K562 (cell line): Measurements from ENCODE around the gene SFSWAP. TPM values are rescaled to one million over a fixed set of nuclear protein-coding genes. Genes with fewer than 3 reads are reported as not detected.

Experiments
- ATAC-seq: fragments of 200-7000 bp; cut with Tn5 transposase; 3 replicates; pipeline ENCODE4 v1.9.1; 2020; ENCODE audit warnings: moderate library complexity
- BruUV-seq: library from RNA; stranded (reverse); fragments of 400-500 nt; replicated peaks from 2 replicates; lab custom pipeline; 2021; lab: Mats Ljungman, UMichigan
- CTCF ChIA-PET: fragments of 300-600 bp; formaldehyde crosslinking; extraction: SDS; loops from one replicate; lab custom pipeline; 2021; ENCODE audit warnings: low intra/inter-chr PET ratio; lab: Yijun Ruan, JAX
- POLR2A ChIA-PET: fragments of 300-600, 350-650 bp; sonication (Branson Sonifier 250); formaldehyde crosslinking; extraction: SDS; loops from one replicate; lab custom pipeline; 2021; ENCODE audit warnings: antibody characterized with exemption, inconsistent platforms; lab: Yijun Ruan, JAX
- DNase-seq, 4 experiments: peaks; one replicate each; pipeline versions ENCODE4 v3.0.0 to v3.0.0-alpha.2; 2011 to 2018; ENCODE audit warnings: low spot score in 3 of 4, mixed read lengths in 3 of 4; ENCODE audit errors: extremely low read depth in 1 of 4
- FAIRE-seq: peaks from 2 replicates; lab custom pipeline; 2011; peaks lifted over from hg19 to GRCh38; lab: Jason Lieb, UNC
- H2AFZ ChIP-seq: 2 replicates; pipeline ENCODE4 v1.6.0; 2011; ENCODE audit warnings: low read depth, low read length, control low read depth, inconsistent platforms
- H3K27ac ChIP-seq: fragments of 200-600 bp; 3 replicates; pipeline ENCODE4 v1.8.0; 2011; ENCODE audit warnings: low read depth, mild to moderate bottlenecking, control low read depth, inconsistent platforms, low read length, moderate library complexity, mixed read lengths; ENCODE audit errors: extremely low read depth
- H3K27me3 ChIP-seq, 2 experiments: fragments of 300-600 bp in 1 of 2; 2 replicates in 1 of 2; 3 replicates in 1 of 2; pipeline versions ENCODE4 v1.6.0 to v1.8.0; 2011; ENCODE audit warnings: inconsistent platforms in 2 of 2, low read length in 2 of 2, mild to moderate bottlenecking in 1 of 2, mixed read lengths in 1 of 2, moderate library complexity in 1 of 2; ENCODE audit not compliant: control insufficient read depth in 2 of 2, insufficient read depth in 2 of 2
- H3K36me3 ChIP-seq: fragments of 300-600 bp; 3 replicates; pipeline ENCODE4 v1.8.0; 2011; ENCODE audit warnings: mild to moderate bottlenecking, low read length, inconsistent platforms; ENCODE audit not compliant: control insufficient read depth, insufficient read depth
- H3K4me1 ChIP-seq, 2 experiments: fragments of 200-600 bp in 1 of 2; replicated peaks in 1 of 2; 2 replicates in 1 of 2; 3 replicates in 1 of 2; pipeline versions ENCODE4 v1.5.1 to v1.8.0; 2011; ENCODE audit warnings: inconsistent platforms in 2 of 2, low read length in 2 of 2, mild to moderate bottlenecking in 1 of 2, mixed read lengths in 1 of 2, moderate library complexity in 1 of 2; ENCODE audit not compliant: control insufficient read depth in 2 of 2, insufficient read depth in 2 of 2
- H3K4me2 ChIP-seq: 2 replicates; pipeline ENCODE4 v1.6.1; 2011; ENCODE audit warnings: low read length, control low read depth, inconsistent platforms, mixed read lengths; ENCODE audit not compliant: insufficient read depth
- H3K4me3 ChIP-seq: fragments of 200-600 bp; sonication (generic), shearing (Covaris generic); 2 replicates; pipeline ENCODE4 v1.5.1; 2016; ENCODE audit warnings: control low read depth, inconsistent platforms
- H3K79me2 ChIP-seq: fragments of 200-600 bp; 3 replicates; pipeline ENCODE4 v1.8.0; 2011; ENCODE audit warnings: low read length, inconsistent platforms; ENCODE audit not compliant: control insufficient read depth, insufficient read depth
- H3K9ac ChIP-seq, 2 experiments: 2 replicates each; pipeline versions ENCODE4 v1.6.0 to v1.6.1; 2011; ENCODE audit warnings: low read depth in 2 of 2, low read length in 2 of 2, control low read depth in 1 of 2, inconsistent platforms in 1 of 2, mild to moderate bottlenecking in 1 of 2, mixed read lengths in 1 of 2; ENCODE audit not compliant: insufficient read depth in 1 of 2
- H3K9me1 ChIP-seq: one replicate; pipeline ENCODE4 v1.6.0; 2011; ENCODE audit warnings: inconsistent platforms, mild to moderate bottlenecking, low read length, moderate library complexity; ENCODE audit not compliant: control insufficient read depth, insufficient read depth
- H3K9me3 ChIP-seq: replicated peaks from 2 replicates; pipeline ENCODE4 v1.5.1; 2011; ENCODE audit warnings: low read depth, low read length, inconsistent platforms; ENCODE audit not compliant: control insufficient read depth, insufficient read depth
- H4K20me1 ChIP-seq: replicated peaks from 2 replicates; pipeline ENCODE4 v1.6.1; 2011; ENCODE audit warnings: low read length, inconsistent platforms, mixed read lengths; ENCODE audit not compliant: control insufficient read depth, insufficient read depth
- ARNT ChIP-seq, 2 experiments: fragments of 450-650 bp; IDR thresholded peaks; 2 replicates each; pipeline ENCODE4 v1.6.1; 2016; ENCODE audit warnings: mild to moderate bottlenecking in 1 of 2
- LEF1 ChIP-seq: fragments of 450-650 bp; IDR thresholded peaks from 2 replicates; pipeline ENCODE4 v1.6.1; 2016; ENCODE audit warnings: mild to moderate bottlenecking
- RBM14 ChIP-seq: fragments of 200-400 bp; formaldehyde crosslinking; IDR thresholded peaks from 2 replicates; pipeline ENCODE4 v1.6.1; 2018; ENCODE audit warnings: low read depth, mild to moderate bottlenecking, low read length, moderate library complexity, borderline replicate concordance; ENCODE audit not compliant: insufficient read depth
- WGBS: fragments of 100-300 bp; shearing (Covaris generic); methylation state at CpG from one replicate; pipeline ENCODE4 v1.1.6; 2016; ENCODE audit warnings: low coverage, mixed read lengths; ENCODE audit not compliant: insufficient coverage; ENCODE audit errors: missing lambda C conversion rate; 5-methylcytosine and 5-hydroxymethylcytosine counted together
- in situ Hi-C: fragments of 300-500 bp; cut with MboI; formaldehyde crosslinking; loops from 4 replicates; pipeline ENCODE4 v1.15.0; 2018; ENCODE audit warnings: inconsistent platforms, mixed read lengths
- intact Hi-C: fragments of 100-400 bp; cut with micrococcal nuclease; formaldehyde crosslinking; loops from 2 replicates; pipeline ENCODE4 v1.14.2; 2022
- polyA plus RNA-seq, 8 experiments: library from polyadenylated mRNA; depleted of rRNA in 4 of 8; stranded (reverse) in 5 of 8; unstranded in 3 of 8; fragments of >200 nt; fragmentation: Nextera tagmentation in 2 of 8; fragmentation: Illumina TruSeq in 1 of 8; extraction: Ambion mirVana in 2 of 8; extraction: Trizol in 1 of 8; gene quantifications; 2 replicates each; pipeline versions ENCODE4 v1.2.1 to v1.2.3, GENCODE V29; 2011 to 2014; ENCODE audit warnings: inconsistent platforms in 1 of 8, missing spikeins in 1 of 8
- total RNA-seq, 7 experiments: library from RNA; depleted of rRNA in 6 of 7; stranded (reverse); fragments of >200 nt in 6 of 7; fragmentation: Illumina TruSeq in 2 of 7; extraction: Trizol in 2 of 7; gene quantifications; 2 replicates each; pipeline versions ENCODE4 v1.2.1 to v1.2.3, GENCODE V29; 2011 to 2021; ENCODE audit warnings: low replicate concordance in 1 of 7
- TF ChIP-seq, protein P1 (sequence below): fragments of 200-800 bp; sonication (Bioruptor generic); IDR thresholded peaks from 2 replicates; pipeline ENCODE4 v1.6.1; 2017; ENCODE audit warnings: missing genetic modification characterization, missing compliant biosample characterization

The SFSWAP gene
- total and polyA plus RNA-seq, 9 of the 15 experiments (the other 6 are each of a cell fraction or from before 2014, with no cell fraction given), result 2.4 to 60.4 (median 32.6) TPM

- Histone ChIP-seq H4K20me1 (peaks cover 4% of the 10 kb centered on the region; the same call in 1 of the 2 replicates), H3K4me1 (no peaks in the 10 kb centered on the region), H2AFZ (no peak overlapping the region), H3K27me3 (no peaks in the 10 kb centered on the region), H3K4me3 (no peak overlapping the region), H3K36me3 (peaks cover 98% of the 10 kb centered on the region), H3K27ac (no peak overlapping the region), H3K9me1 (no peaks in the 10 kb centered on the region), H3K9ac (no peak overlapping the region)
- in situ Hi-C loops (no loop called here), intact Hi-C loops (no loop called here)
- no peak for ATAC-seq
- 96% methylated on average over 11 of the region's 11 CpGs for WGBS
- no TSS peak for BruUV-seq
- no peak for FAIRE-seq
- TF ChIP-seq LEF1 (no peak), ARNT (IDR thresholded peaks at IDR 0.05) (no peak), RBM14 (no peak)
- TF ChIP-seq, protein P1, sequence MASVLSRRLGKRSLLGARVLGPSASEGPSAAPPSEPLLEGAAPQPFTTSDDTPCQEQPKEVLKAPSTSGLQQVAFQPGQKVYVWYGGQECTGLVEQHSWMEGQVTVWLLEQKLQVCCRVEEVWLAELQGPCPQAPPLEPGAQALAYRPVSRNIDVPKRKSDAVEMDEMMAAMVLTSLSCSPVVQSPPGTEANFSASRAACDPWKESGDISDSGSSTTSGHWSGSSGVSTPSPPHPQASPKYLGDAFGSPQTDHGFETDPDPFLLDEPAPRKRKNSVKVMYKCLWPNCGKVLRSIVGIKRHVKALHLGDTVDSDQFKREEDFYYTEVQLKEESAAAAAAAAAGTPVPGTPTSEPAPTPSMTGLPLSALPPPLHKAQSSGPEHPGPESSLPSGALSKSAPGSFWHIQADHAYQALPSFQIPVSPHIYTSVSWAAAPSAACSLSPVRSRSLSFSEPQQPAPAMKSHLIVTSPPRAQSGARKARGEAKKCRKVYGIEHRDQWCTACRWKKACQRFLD (CRISPR knock-in tag), result no peak
- TF ChIP-seq, all 486 proteins: peak for 0
- ChIA-PET CTCF (no interaction called here), POLR2A (interaction anchor here (0.6 to 1.8 kb wide), 3 partner anchors 9 to 34 kb away, joined by 3 to 10 read pairs (median 4); no protein-coding TSS in a partner anchor)
- no peaks in the 10 kb centered on the region for H3K9me3 ChIP-seq
- peaks cover 25% of the 10 kb centered on the region; the same call in 2 of the 3 replicates for H3K79me2 ChIP-seq
- H3K4me2 ChIP-seq, result no peak overlapping the region
- DNase-seq, result no peak
Observed at GRCh38 chr12:131725503-131725902, 14.6 kb downstream of the SFSWAP start.
